ENCODE results near the gene MGLL.

DNA sequence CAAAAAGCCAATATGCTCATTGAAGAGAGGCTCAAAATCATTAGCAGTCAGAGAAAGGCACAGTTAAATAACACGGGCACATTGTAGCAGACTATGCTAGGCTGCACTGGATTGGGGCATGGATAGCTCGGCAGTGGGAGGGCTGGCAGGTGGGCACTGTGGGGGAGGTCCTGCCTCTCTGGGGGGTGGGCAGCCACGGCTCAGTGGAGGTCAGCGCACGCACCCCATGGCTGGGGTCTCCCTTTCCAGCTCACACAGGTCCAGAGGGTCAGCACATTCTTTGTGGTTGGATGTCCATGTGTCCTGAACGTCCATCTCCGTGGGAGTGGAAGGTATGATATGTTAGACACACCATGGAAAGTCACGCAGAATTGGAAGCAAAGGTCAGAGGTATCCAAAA lies 18.4 kb upstream of the MGLL start:
- TF ChIP-seq CTCF (IDR thresholded peaks at IDR 0.05; ENCODE audit: borderline replicate concordance, extremely low read depth, low read length, poor library complexity, severe bottlenecking) (no peak), EZH2 (IDR thresholded peaks at IDR 0.05; ENCODE audit: borderline replicate concordance, low read depth, low read length, severe bottlenecking) (no peak)
